Measurements from ENCODE around the gene HMCN1. TPM values are rescaled to one million over a fixed set of nuclear protein-coding genes. Genes with fewer than 3 reads are reported as not detected.

The HMCN1 gene
- total RNA-seq, 1 experiment from 2014 or later: 37.6 TPM

DNA sequence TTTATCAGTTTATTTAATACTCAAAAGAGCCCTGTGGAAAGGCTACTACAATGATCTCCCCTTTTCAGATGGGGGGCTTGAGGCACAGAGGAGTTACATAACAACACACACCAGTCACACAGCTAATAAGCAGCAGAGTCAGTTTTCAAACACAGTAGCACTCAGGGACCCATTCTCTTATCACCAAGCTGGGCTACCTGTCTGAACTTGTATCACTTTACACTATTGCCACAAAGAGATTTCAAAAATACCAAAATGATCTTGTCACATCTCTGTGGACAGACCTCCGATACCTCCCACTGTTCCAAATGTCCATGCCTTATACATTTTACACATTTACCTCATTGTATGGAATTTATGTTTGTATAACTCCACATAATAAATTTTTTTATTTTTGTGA is 506.2 kb downstream of the HMCN1 start:
- Histone ChIP-seq H3K9me3 (replicated peaks) (no peaks in the 10 kb centered on the region), H3K27ac (no peak overlapping the region), H3K36me3 (no peaks in the 10 kb centered on the region), H3K4me1 (no peaks in the 10 kb centered on the region), H3K4me3 (no peak overlapping the region), H3K27me3 (no peaks in the 10 kb centered on the region)
- DNase-seq: no peak

Data from SJCRH30 (cell line).